Liver (tissue), 9 donors: ENCODE data around the gene DSEL. TPM values are rescaled to one million over a fixed set of nuclear protein-coding genes. Genes with fewer than 3 reads are reported as not detected.
A peak's percentile ranks its signal among the peaks of the same experiment; 100 is the strongest.

Experiments
- DNase-seq: peaks from one replicate; pipeline ENCODE4 v3.0.0-alpha.2; 2017; ENCODE audit warnings: low spot score
- H3K27ac ChIP-seq, 2 donors: one replicate each; pipeline ENCODE4 v1.7.0; 2013; ENCODE audit warnings: inconsistent platforms in 2 of 2, low read length in 2 of 2, control low read depth in 1 of 2, low read depth in 1 of 2, mild to moderate bottlenecking in 1 of 2
- H3K27me3 ChIP-seq, 4 donors: one replicate each; pipeline versions ENCODE4 v1.6.1 to v1.7.0; 2013; ENCODE audit warnings: low read length in 3 of 4, inconsistent platforms in 1 of 4, mild to moderate bottlenecking in 1 of 4, moderate library complexity in 1 of 4; ENCODE audit not compliant: control insufficient read depth in 4 of 4, insufficient read depth in 4 of 4
- H3K36me3 ChIP-seq, 4 donors: one replicate each; pipeline versions ENCODE4 v1.6.1 to v1.7.0; 2013; ENCODE audit warnings: low read length in 3 of 4, mild to moderate bottlenecking in 3 of 4, low read depth in 1 of 4, moderate library complexity in 1 of 4; ENCODE audit not compliant: control insufficient read depth in 4 of 4, insufficient read depth in 3 of 4
- H3K4me1 ChIP-seq, 4 donors: one replicate each; pipeline versions ENCODE4 v1.6.1 to v1.7.0; 2013; ENCODE audit warnings: low read length in 3 of 4, mild to moderate bottlenecking in 3 of 4, moderate library complexity in 1 of 4; ENCODE audit not compliant: control insufficient read depth in 4 of 4, insufficient read depth in 4 of 4
- H3K4me3 ChIP-seq, 3 donors: one replicate each; pipeline versions ENCODE4 v1.6.1 to v1.7.0; 2013; ENCODE audit warnings: low read length in 3 of 3, control low read depth in 1 of 3, low read depth in 1 of 3, mild to moderate bottlenecking in 1 of 3
- H3K9ac ChIP-seq, 2 donors: one replicate each; pipeline ENCODE4 v1.7.0; 2013; ENCODE audit warnings: low read length in 2 of 2, mild to moderate bottlenecking in 2 of 2, moderate library complexity in 2 of 2, control low read depth in 1 of 2, low read depth in 1 of 2
- H3K9me3 ChIP-seq, 4 donors: one replicate each; pipeline versions ENCODE4 v1.6.1 to v1.7.0; 2013; ENCODE audit warnings: low read length in 3 of 4; ENCODE audit not compliant: control insufficient read depth in 4 of 4
- EGR1 ChIP-seq, 2 donors: IDR thresholded peaks; 2 replicates each; pipeline ENCODE4 v1.6.1; 2016 to 2018; ENCODE audit warnings: antibody characterized with exemption in 2 of 2, low read depth in 2 of 2
- FOXA1 ChIP-seq: IDR thresholded peaks from 2 replicates; pipeline ENCODE4 v1.6.1; 2016; ENCODE audit warnings: antibody characterized with exemption
- FOXA2 ChIP-seq: IDR thresholded peaks from 2 replicates; pipeline ENCODE4 v1.6.1; 2016; ENCODE audit warnings: antibody characterized with exemption
- GABPA ChIP-seq, 2 donors: IDR thresholded peaks in 1 of 2; conservative IDR thresholded peaks in 1 of 2; 2 replicates each; pipeline ENCODE4 v1.6.1; 2016; ENCODE audit warnings: antibody characterized with exemption in 2 of 2, mild to moderate bottlenecking in 1 of 2, moderate library complexity in 1 of 2
- HNF4A ChIP-seq, 2 donors: conservative IDR thresholded peaks; 2 replicates each; pipeline ENCODE4 v1.6.1; 2016; ENCODE audit warnings: antibody characterized with exemption in 2 of 2, mild to moderate bottlenecking in 2 of 2
- HNF4G ChIP-seq: IDR thresholded peaks from 2 replicates; pipeline ENCODE4 v1.6.1; 2016; ENCODE audit warnings: antibody characterized with exemption
- JUND ChIP-seq, 2 donors: IDR thresholded peaks; 2 replicates each; pipeline ENCODE4 v1.6.1; 2016; ENCODE audit warnings: antibody characterized with exemption in 2 of 2
- NR2F2 ChIP-seq: IDR thresholded peaks from 2 replicates; pipeline ENCODE4 v1.6.1; 2016; ENCODE audit warnings: antibody characterized with exemption
- RAD21 ChIP-seq, 2 donors: IDR thresholded peaks; 2 replicates each; pipeline ENCODE4 v1.6.1; 2016; ENCODE audit warnings: antibody characterized with exemption in 2 of 2, mild to moderate bottlenecking in 2 of 2
- RXRA ChIP-seq, 2 donors: IDR thresholded peaks; 2 replicates each; pipeline ENCODE4 v1.6.1; 2017 to 2018; ENCODE audit warnings: antibody characterized with exemption in 2 of 2, mild to moderate bottlenecking in 1 of 2
- SP1 ChIP-seq: IDR thresholded peaks from 2 replicates; pipeline ENCODE4 v1.6.1; 2018; ENCODE audit warnings: antibody characterized with exemption, mild to moderate bottlenecking
- TAF1 ChIP-seq: conservative IDR thresholded peaks from 2 replicates; pipeline ENCODE4 v1.6.1; 2016; ENCODE audit warnings: antibody characterized with exemption, mild to moderate bottlenecking
- YY1 ChIP-seq: IDR thresholded peaks from 2 replicates; pipeline ENCODE4 v1.6.1; 2016; ENCODE audit warnings: antibody characterized with exemption, mild to moderate bottlenecking
- WGBS: extraction: QIAGEN DNeasy Blood & Tissue Kit; methylation state at CpG from one replicate; pipeline ENCODE4 v1.1.7; 2013; 5-methylcytosine and 5-hydroxymethylcytosine counted together
- polyA plus RNA-seq, 2 donors: library from polyadenylated mRNA; stranded (reverse) in 1 of 2; unstranded in 1 of 2; fragments of 200-250 nt in 1 of 2; fragments of >200 nt in 1 of 2; fragmentation: Nextera tagmentation in 1 of 2; extraction: Ambion mirVana in 1 of 2; gene quantifications; one replicate each; pipeline versions ENCODE4 v1.2.1 to v1.2.3, GENCODE V29; 2013 to 2015
- total RNA-seq, 2 donors: library from RNA; depleted of rRNA; stranded (reverse); fragments of >200 nt; gene quantifications; one replicate each; pipeline ENCODE4 v1.2.3, GENCODE V29; 2014
- TF ChIP-seq, protein P1 (sequence below): IDR thresholded peaks from 2 replicates; pipeline ENCODE4 v1.6.1; 2016; ENCODE audit warnings: antibody characterized with exemption
- TF ChIP-seq, protein P2 (sequence below): IDR thresholded peaks from 2 replicates; pipeline ENCODE4 v1.6.1; 2016; ENCODE audit warnings: antibody characterized with exemption
- TF ChIP-seq, protein P3 (sequence below): fragments of 150-350 bp; IDR thresholded peaks from 2 replicates; pipeline ENCODE4 v1.5.1; 2017; ENCODE audit warnings: improper control_type of control experiment, low read depth, low read length; ENCODE audit not compliant: missing input control
- TF ChIP-seq, protein P4 (sequence below): IDR thresholded peaks from 2 replicates; pipeline ENCODE4 v1.6.1; 2016; ENCODE audit warnings: antibody characterized with exemption
- TF ChIP-seq, protein P5 (sequence below): IDR thresholded peaks from 2 replicates; pipeline ENCODE4 v1.6.1; 2016; ENCODE audit warnings: antibody characterized with exemption, mild to moderate bottlenecking
- donor health status: healthy.
- donor health status: healthy.
- donor health status: healthy.
- donor health status: healthy.
- donor health status: healthy.

DSEL gene
- total and polyA plus RNA-seq, 4 donors, result 1.7 to 4.9 (median 3.4) TPM

DNA sequence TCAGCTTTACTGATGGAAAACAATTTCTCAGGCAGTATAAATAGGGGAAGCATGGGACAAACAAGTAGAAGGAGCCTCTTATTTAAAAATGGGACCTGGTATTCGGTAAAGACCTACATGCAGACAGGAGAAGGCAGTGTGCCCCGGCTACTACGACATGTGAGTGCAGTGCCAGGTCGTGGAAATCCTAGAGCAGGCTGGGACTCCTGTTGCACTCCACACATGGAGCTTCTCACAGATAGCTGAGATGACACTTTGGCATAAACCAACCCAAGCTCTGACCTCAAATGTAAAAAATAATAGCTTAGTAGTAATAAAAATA, 885 bp upstream of the DSEL start:
- TF ChIP-seq GABPA (IDR thresholded peaks at IDR 0.05 in 1 of 2, conservative IDR thresholded peaks at IDR 0.05 in 1 of 2) (no peak), NR2F2 (no peak), RAD21 (IDR thresholded peaks at IDR 0.05) (no peak), TAF1 (no peak), HNF4A (conservative IDR thresholded peaks at IDR 0.05) (no peak), JUND (IDR thresholded peaks at IDR 0.05) (no peak), RXRA (IDR thresholded peaks at IDR 0.05) (no peak), FOXA2 (no peak), YY1 (no peak), FOXA1 (no peak), EGR1 (IDR thresholded peaks at IDR 0.05; ENCODE audit: low read depth in 2 of 2) (no peak), SP1 (no peak), HNF4G (no peak)
- TF ChIP-seq, protein P1, sequence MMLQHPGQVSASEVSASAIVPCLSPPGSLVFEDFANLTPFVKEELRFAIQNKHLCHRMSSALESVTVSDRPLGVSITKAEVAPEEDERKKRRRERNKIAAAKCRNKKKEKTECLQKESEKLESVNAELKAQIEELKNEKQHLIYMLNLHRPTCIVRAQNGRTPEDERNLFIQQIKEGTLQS, result no peak
- TF ChIP-seq, protein P2, sequence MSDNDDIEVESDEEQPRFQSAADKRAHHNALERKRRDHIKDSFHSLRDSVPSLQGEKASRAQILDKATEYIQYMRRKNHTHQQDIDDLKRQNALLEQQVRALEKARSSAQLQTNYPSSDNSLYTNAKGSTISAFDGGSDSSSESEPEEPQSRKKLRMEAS, result no peak
- TF ChIP-seq, protein P3, sequence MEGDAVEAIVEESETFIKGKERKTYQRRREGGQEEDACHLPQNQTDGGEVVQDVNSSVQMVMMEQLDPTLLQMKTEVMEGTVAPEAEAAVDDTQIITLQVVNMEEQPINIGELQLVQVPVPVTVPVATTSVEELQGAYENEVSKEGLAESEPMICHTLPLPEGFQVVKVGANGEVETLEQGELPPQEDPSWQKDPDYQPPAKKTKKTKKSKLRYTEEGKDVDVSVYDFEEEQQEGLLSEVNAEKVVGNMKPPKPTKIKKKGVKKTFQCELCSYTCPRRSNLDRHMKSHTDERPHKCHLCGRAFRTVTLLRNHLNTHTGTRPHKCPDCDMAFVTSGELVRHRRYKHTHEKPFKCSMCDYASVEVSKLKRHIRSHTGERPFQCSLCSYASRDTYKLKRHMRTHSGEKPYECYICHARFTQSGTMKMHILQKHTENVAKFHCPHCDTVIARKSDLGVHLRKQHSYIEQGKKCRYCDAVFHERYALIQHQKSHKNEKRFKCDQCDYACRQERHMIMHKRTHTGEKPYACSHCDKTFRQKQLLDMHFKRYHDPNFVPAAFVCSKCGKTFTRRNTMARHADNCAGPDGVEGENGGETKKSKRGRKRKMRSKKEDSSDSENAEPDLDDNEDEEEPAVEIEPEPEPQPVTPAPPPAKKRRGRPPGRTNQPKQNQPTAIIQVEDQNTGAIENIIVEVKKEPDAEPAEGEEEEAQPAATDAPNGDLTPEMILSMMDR, result no peak
- TF ChIP-seq, protein P4, sequence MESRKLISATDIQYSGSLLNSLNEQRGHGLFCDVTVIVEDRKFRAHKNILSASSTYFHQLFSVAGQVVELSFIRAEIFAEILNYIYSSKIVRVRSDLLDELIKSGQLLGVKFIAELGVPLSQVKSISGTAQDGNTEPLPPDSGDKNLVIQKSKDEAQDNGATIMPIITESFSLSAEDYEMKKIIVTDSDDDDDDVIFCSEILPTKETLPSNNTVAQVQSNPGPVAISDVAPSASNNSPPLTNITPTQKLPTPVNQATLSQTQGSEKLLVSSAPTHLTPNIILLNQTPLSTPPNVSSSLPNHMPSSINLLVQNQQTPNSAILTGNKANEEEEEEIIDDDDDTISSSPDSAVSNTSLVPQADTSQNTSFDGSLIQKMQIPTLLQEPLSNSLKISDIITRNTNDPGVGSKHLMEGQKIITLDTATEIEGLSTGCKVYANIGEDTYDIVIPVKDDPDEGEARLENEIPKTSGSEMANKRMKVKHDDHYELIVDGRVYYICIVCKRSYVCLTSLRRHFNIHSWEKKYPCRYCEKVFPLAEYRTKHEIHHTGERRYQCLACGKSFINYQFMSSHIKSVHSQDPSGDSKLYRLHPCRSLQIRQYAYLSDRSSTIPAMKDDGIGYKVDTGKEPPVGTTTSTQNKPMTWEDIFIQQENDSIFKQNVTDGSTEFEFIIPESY, result no peak
- TF ChIP-seq, protein P5, sequence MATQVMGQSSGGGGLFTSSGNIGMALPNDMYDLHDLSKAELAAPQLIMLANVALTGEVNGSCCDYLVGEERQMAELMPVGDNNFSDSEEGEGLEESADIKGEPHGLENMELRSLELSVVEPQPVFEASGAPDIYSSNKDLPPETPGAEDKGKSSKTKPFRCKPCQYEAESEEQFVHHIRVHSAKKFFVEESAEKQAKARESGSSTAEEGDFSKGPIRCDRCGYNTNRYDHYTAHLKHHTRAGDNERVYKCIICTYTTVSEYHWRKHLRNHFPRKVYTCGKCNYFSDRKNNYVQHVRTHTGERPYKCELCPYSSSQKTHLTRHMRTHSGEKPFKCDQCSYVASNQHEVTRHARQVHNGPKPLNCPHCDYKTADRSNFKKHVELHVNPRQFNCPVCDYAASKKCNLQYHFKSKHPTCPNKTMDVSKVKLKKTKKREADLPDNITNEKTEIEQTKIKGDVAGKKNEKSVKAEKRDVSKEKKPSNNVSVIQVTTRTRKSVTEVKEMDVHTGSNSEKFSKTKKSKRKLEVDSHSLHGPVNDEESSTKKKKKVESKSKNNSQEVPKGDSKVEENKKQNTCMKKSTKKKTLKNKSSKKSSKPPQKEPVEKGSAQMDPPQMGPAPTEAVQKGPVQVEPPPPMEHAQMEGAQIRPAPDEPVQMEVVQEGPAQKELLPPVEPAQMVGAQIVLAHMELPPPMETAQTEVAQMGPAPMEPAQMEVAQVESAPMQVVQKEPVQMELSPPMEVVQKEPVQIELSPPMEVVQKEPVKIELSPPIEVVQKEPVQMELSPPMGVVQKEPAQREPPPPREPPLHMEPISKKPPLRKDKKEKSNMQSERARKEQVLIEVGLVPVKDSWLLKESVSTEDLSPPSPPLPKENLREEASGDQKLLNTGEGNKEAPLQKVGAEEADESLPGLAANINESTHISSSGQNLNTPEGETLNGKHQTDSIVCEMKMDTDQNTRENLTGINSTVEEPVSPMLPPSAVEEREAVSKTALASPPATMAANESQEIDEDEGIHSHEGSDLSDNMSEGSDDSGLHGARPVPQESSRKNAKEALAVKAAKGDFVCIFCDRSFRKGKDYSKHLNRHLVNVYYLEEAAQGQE, result no peak
- Histone ChIP-seq H3K36me3 (peaks cover 0 to 2% (median 0%) of the 10 kb centered on the region in 4 donors), H3K4me1 (peaks cover 0 to 11% (median 8%) of the 10 kb centered on the region in 4 donors), H3K27me3 (no peaks in the 10 kb centered on the region), H3K9me3 (no peaks in the 10 kb centered on the region), H3K27ac (peak overlapping the region; percentile 42 to 75), H3K4me3 (peak overlapping the region; percentile 42 to 70 (median 48)), H3K9ac (peak overlapping the region in 1 of 2 donors; percentile 34)
- WGBS, result 10% methylated on average over 4 of the region's 4 CpGs
- no peak for DNase-seq
